Stomach smooth muscle (tissue), 2 donors: ENCODE data around the gene RAET1E.
A peak's percentile ranks its signal among the peaks of the same experiment; 100 is the strongest.
"Not testable (repeated sequence)": the region's sequence is repeated elsewhere in the genome, so short reads cannot be mapped to it uniquely, and the experiment has no call there.

ENCODE experiments used
- H3K27ac ChIP-seq: one replicate; pipeline ENCODE4 v1.7.0; 2013; ENCODE audit warnings: mild to moderate bottlenecking, low read length, inconsistent platforms
- H3K27me3 ChIP-seq, 2 donors: one replicate each; pipeline ENCODE4 v1.7.0; 2013; ENCODE audit warnings: low read length in 2 of 2; ENCODE audit not compliant: insufficient read depth in 2 of 2, control insufficient read depth in 1 of 2
- H3K36me3 ChIP-seq, 2 donors: one replicate each; pipeline ENCODE4 v1.7.0; 2013; ENCODE audit warnings: low read length in 2 of 2; ENCODE audit not compliant: control insufficient read depth in 2 of 2, insufficient read depth in 2 of 2
- H3K4me1 ChIP-seq: one replicate; pipeline ENCODE4 v1.7.0; 2013; ENCODE audit warnings: low read length; ENCODE audit not compliant: control insufficient read depth, insufficient read depth
- H3K4me3 ChIP-seq, 2 donors: one replicate each; pipeline ENCODE4 v1.7.0; 2013; ENCODE audit warnings: low read length in 2 of 2
- H3K9ac ChIP-seq, 2 donors: one replicate each; pipeline ENCODE4 v1.7.0; 2013; ENCODE audit warnings: low read length in 2 of 2, mild to moderate bottlenecking in 1 of 2
- H3K9me3 ChIP-seq, 2 donors: one replicate each; pipeline ENCODE4 v1.7.0; 2013; ENCODE audit warnings: low read length in 2 of 2; ENCODE audit not compliant: control insufficient read depth in 2 of 2
- donor health status: healthy.
- donor health status: Pancreatic carcinoma.

RAET1E gene

GRCh38 chr6:149869275-149869892, 28.5 kb downstream of the RAET1E start:
- no peaks in the 10 kb centered on the region for H3K36me3 ChIP-seq
- H3K9me3 ChIP-seq = no peaks in the 10 kb centered on the region
- no peak overlapping the region for H3K4me3 ChIP-seq
- H3K27ac ChIP-seq = no peak overlapping the region
- H3K27me3 ChIP-seq = no peaks in the 10 kb centered on the region
- H3K4me1 ChIP-seq = peaks cover 2% of the 10 kb centered on the region
- no peak overlapping the region for H3K9ac ChIP-seq

DNA sequence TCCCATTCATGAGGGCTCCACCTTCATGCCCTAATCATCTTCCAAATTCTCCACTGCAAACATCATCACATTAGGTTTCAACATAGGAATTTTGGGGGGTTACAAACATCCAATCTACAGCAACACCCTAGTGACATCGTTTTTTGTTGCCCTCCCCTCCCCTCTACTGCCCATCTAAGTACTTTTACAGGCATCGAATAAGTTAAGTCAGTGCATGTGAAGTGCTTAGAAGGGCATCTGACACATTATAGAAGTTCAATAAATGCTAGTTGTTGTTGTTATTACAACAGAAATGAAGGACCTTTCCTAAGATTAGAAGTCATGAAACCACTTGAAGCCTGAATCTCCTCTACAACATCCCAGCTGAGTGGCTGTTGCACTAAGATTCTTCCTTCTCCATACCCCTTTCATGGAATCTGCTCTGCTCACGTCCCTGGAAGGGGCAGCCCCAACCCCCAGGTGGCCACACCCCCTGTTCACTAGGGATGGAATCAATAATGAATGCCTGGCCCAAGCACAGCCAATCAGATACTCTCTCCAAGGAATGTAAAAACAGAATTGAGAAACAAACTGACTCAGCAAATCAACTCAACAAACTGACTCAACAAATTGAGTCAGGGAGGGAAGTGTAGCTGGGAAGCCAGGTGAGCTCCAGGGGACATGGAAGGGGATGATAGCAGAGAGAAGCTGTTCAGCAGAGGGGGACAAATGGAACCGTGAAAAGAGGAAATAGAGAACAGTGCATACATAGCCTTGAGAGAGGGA, 29.9 kb downstream of the RAET1E start:
- Histone ChIP-seq H3K36me3 (no peaks in the 10 kb centered on the region), H3K4me3 (no peak overlapping the region), H3K27ac (no peak overlapping the region), H3K9ac (no peak overlapping the region), H3K27me3 (no peaks in the 10 kb centered on the region), H3K4me1 (peaks cover 6% of the 10 kb centered on the region), H3K9me3 (no peaks in the 10 kb centered on the region)

- no peaks in the 10 kb centered on the region for H3K9me3 ChIP-seq
- peak overlapping the region in 1 of 2 donors; percentile 80 for H3K9ac ChIP-seq
- peaks cover 20% of the 10 kb centered on the region for H3K4me1 ChIP-seq
- peak overlapping the region; percentile 79 for H3K27ac ChIP-seq
- peak overlapping the region; percentile 63 to 81 for H3K4me3 ChIP-seq
- H3K36me3 ChIP-seq = no peaks in the 10 kb centered on the region
- no peaks in the 10 kb centered on the region for H3K27me3 ChIP-seq
Observed at GRCh38 chr6:149864578-149865535, 33.1 kb downstream of the RAET1E start.

DNA sequence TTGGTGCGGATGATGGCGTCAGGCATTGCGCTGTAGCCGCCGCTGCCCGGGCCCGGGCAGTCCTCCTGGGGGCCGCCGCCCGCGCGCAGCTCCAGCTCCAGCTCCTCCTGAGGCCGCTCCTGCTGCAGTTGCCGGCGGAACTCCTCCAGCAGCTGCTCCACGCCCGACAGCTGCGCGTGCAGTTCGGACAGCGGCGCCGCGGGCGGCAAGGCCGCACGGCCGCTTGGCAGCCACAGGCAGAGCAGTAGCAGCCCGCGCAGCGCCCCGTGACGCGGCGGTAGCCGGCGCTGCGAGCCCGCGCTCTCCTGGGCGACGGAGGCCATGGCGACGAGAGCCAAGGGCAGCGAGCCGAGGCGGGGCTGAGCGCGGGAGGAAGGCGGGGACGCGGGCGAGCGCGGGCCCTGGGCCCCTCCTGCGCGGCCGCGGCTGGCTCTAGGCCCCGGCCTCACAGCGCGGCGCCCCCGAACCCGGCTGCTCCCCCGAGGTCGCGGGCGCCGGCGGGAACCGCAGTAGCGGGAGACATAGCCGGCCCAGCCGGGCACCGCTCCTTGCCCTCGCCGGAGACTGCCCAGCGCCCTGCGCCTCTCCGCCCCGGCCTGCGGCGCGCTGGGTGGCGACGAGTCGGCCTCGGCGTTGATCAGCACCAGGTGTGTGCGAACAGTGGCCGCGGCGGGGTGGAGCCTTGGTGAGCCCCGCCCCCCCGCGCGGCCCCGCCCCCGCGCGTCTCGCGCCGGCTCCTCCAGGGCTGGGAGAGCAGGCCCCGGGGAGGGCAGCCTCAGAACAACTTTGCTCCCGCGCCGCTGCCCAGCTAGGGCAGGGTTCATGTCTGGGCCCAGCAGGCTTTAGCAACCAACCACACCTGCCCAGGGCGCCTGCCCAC, 34.0 kb downstream of the RAET1E start, which contains the start of gene LRP11:
Gene LRP11, minus strand, starts transcription at position 662 of the 880 bp plus-strand sequence. Its CDS starts 339 bp downstream, at position 323.
- no peaks in the 10 kb centered on the region for H3K27me3 ChIP-seq
- peak within 1 kb of the TSS; percentile 76 to 81 for H3K4me3 ChIP-seq
- H3K4me1 ChIP-seq = peaks cover 20% of the 10 kb centered on the region
- peak within 1 kb of the TSS; percentile 80 for H3K9ac ChIP-seq
- H3K36me3 ChIP-seq = no peaks in the 10 kb centered on the region
- peak within 1 kb of the TSS; percentile 79 for H3K27ac ChIP-seq
- H3K9me3 ChIP-seq = no peaks in the 10 kb centered on the region

DNA sequence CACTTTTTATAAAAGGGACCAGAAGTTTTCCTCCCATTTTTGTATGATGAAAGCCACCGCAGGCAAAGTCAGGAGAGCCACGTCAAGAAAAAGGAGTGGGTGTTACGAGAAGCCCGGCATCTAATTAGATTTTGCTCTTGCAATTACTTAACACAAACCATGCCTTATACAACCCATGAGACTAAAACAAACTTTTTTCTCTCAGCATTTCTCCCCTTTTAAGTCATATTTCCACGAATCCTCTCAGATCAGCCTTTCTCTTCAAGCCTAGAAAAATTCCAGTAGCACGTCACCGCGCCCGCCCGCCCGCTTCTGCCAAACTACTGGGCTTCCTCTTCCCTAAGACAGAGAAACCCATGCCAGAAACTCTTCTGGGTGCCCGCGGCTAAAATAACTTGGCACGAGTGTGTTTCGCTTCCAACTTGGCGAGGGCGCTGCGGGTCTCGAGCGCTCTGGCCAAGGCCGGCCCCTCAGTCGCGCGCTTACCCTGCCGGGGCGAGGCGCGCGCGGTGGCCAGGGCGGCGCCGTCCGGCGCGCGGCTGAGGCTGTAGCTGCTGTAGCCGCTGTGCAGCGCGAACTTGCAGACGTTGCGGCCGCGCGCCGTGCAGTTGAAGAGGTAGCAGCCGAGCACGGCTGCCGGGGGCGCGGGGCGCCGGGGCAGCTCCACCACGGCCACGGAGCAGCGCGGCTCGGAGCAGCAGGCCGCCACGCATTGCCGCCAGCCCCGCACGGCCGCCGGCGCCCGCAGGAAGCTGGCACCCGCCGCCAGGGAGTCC, 34.8 kb downstream of the RAET1E start:
- H3K4me1 ChIP-seq = peaks cover 20% of the 10 kb centered on the region
- H3K9me3 ChIP-seq = no peaks in the 10 kb centered on the region
- peak overlapping the region; percentile 76 to 81 for H3K4me3 ChIP-seq

DNA sequence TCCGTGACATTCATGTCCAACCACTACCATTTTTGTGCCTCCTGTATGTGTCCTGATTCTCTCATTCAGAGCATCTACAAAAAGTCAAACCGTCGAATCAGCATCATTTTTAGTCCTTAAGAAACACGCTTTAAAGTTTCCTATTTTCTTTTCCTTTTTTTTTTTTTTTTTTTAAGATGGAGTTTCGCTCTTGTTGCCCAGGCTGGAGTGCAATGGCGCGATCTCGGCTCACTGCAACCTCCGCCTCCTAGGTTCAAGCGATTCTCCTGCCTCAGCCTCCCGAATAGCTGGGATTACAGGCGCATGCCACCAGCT, 35.5 kb downstream of the RAET1E start:
- Histone ChIP-seq H3K4me3 (peak overlapping the region; percentile 76 to 81), H3K27ac (peak overlapping the region; percentile 79), H3K9ac (peak overlapping the region in 1 of 2 donors; percentile 80), H3K4me1 (peaks cover 20% of the 10 kb centered on the region)
- H3K9me3 ChIP-seq, H3K27me3 ChIP-seq, H3K36me3 ChIP-seq: not testable (repeated sequence)

More for the DNA sequence above, 34.8 kb downstream of the RAET1E start:
- Histone ChIP-seq H3K36me3 (no peaks in the 10 kb centered on the region), H3K27ac (peak overlapping the region; percentile 79), H3K9ac (peak overlapping the region; percentile 80), H3K27me3 (no peaks in the 10 kb centered on the region)

GRCh38 chr6:149861603-149862423, 36.1 kb downstream of the RAET1E start:
- Histone ChIP-seq H3K9ac (no peak overlapping the region), H3K36me3 (no peaks in the 10 kb centered on the region)

DNA sequence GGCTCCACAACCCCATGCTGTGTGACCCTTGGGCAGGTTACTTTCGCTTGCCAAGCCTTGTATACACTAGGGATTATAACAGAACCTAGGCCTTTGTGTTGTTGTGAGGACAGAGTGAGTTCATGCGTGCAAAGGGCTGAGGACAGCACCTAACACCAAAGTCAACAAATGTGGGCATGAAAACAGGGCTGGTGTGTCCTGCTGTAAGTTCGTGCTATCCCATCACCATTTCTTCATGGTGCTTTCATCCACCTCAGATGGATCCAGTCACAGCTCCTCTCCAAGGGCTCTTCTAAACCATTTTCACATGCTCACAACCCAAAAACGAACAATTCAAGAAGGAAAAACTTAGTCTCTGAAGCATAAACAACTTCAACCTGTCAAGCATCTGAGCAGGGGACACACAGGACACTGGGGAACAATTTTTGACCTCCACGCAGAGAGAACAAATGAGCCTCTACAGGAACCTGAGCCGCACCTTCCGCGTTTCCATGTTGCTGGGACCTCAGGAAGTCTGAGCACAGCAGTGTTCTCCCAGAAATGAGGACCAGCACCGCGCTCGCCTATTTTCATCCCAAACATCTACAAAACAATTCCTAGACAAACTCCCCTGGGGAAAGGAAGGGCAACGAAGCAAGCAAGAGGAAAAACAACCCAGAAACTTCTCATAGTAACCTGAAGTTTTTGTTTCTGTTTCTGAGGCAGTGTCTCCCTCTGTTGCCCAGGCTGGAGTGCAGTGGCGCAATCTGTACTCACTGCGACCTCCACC, 36.9 kb downstream of the RAET1E start:
- no peak overlapping the region for H3K9ac ChIP-seq
- H3K36me3 ChIP-seq = no peaks in the 10 kb centered on the region
- no peak overlapping the region for H3K27ac ChIP-seq
- H3K9me3 ChIP-seq = no peaks in the 10 kb centered on the region
- peaks cover 20% of the 10 kb centered on the region for H3K4me1 ChIP-seq
- no peaks in the 10 kb centered on the region for H3K27me3 ChIP-seq
- H3K4me3 ChIP-seq = no peak overlapping the region

More at GRCh38 chr6:149861603-149862423, 36.1 kb downstream of the RAET1E start:
- no peak overlapping the region for H3K4me3 ChIP-seq
- no peaks in the 10 kb centered on the region for H3K27me3 ChIP-seq
- no peak overlapping the region for H3K27ac ChIP-seq
- no peaks in the 10 kb centered on the region for H3K9me3 ChIP-seq
- peaks cover 20% of the 10 kb centered on the region for H3K4me1 ChIP-seq
